Esophagus (tissue), 2 donors: ENCODE measurements around the gene C1orf122. TPM values are rescaled to one million over a fixed set of nuclear protein-coding genes. Genes with fewer than 3 reads are reported as not detected.

ENCODE experiments used
- H3K27ac ChIP-seq, 2 donors: one replicate each; pipeline ENCODE4 v1.5.1; 2013; ENCODE audit warnings: low read depth in 2 of 2, mild to moderate bottlenecking in 2 of 2, inconsistent platforms in 1 of 2, low read length in 1 of 2, moderate library complexity in 1 of 2
- H3K27me3 ChIP-seq, 2 donors: one replicate each; pipeline ENCODE4 v1.6.1; 2013; ENCODE audit warnings: low read length in 2 of 2, control low read depth in 1 of 2, mild to moderate bottlenecking in 1 of 2; ENCODE audit not compliant: insufficient read depth in 2 of 2, control insufficient read depth in 1 of 2
- H3K36me3 ChIP-seq, 2 donors: one replicate each; pipeline ENCODE4 v1.6.1; 2013; ENCODE audit warnings: low read length in 1 of 2; ENCODE audit not compliant: control insufficient read depth in 2 of 2, insufficient read depth in 2 of 2
- H3K4me1 ChIP-seq, 2 donors: one replicate each; pipeline ENCODE4 v1.6.1; 2013; ENCODE audit warnings: low read length in 1 of 2; ENCODE audit not compliant: control insufficient read depth in 2 of 2, insufficient read depth in 2 of 2
- H3K4me3 ChIP-seq, 2 donors: one replicate each; pipeline ENCODE4 v1.5.1; 2013; ENCODE audit warnings: low read length in 2 of 2, mild to moderate bottlenecking in 2 of 2, low read depth in 1 of 2, moderate library complexity in 1 of 2
- H3K9me3 ChIP-seq, 2 donors: one replicate each; pipeline ENCODE4 v1.6.1; 2013; ENCODE audit warnings: mild to moderate bottlenecking in 2 of 2, low read depth in 1 of 2, low read length in 1 of 2, moderate library complexity in 1 of 2; ENCODE audit not compliant: control insufficient read depth in 2 of 2, insufficient read depth in 1 of 2
- WGBS, 2 donors: extraction: QIAGEN DNeasy Blood & Tissue Kit; methylation state at CpG; one replicate each; pipeline ENCODE4 v1.1.7; 2013; 5-methylcytosine and 5-hydroxymethylcytosine counted together
- polyA plus RNA-seq, 2 donors: library from polyadenylated mRNA; stranded (reverse); fragments of 200-250 nt; gene quantifications; one replicate each; pipeline ENCODE4 v1.2.3, GENCODE V29; 2013
- donor health status: healthy with polysubstance abuse.
- donor health status: Bipolar disorder and iron deficiency.

C1orf122 gene
- polyA plus RNA-seq, 2 donors, result 19.3 to 39.0 TPM

DNA sequence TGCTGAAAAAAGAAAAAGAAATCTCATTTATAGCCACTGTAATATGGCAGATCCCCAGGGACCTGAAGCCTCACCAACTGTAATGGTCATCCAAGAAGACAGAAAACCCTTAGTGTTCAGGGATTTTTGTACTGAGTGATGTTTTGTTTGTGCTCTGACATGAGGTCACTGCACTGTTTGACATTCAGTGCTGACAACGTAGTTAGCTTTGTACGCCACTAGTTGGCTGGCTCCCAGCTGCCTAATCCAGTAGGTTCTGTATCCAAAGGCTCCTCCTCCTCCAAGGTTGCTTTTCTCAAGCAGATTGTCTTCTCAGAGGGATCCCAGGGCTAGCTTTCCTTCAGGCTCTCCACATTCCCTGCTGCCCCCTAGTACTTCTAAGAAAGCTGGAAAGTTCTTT lies 9.9 kb downstream of the C1orf122 start:
- Histone ChIP-seq H3K9me3 (no peaks in the 10 kb centered on the region), H3K4me1 (peaks cover 3 to 4% of the 10 kb centered on the region in 2 donors), H3K36me3 (peaks cover 13 to 34% of the 10 kb centered on the region in 2 donors), H3K27me3 (no peaks in the 10 kb centered on the region), H3K4me3 (no peak overlapping the region), H3K27ac (peak overlapping the region; percentile 60 to 64)
- WGBS, 2 donors, result 26 to 28% methylated on average over 2 of the region's 2 CpGs

- no peaks in the 10 kb centered on the region for H3K27me3 ChIP-seq
- no peak overlapping the region for H3K27ac ChIP-seq
- H3K36me3 ChIP-seq, result peaks cover 13 to 20% of the 10 kb centered on the region in 2 donors
- no peak overlapping the region for H3K4me3 ChIP-seq
- 91 to 92% methylated on average over 2 of the region's 2 CpGs for WGBS, 2 donors
- H3K4me1 ChIP-seq, result peaks cover 4 to 7% of the 10 kb centered on the region in 2 donors
- no peaks in the 10 kb centered on the region for H3K9me3 ChIP-seq
These were observed 13.9 kb downstream of the C1orf122 start for GRCh38 chr1:37821481-37821880.

- Histone ChIP-seq H3K27ac (peak overlapping the region in 1 of 2 donors; percentile 24), H3K36me3 (peaks cover 13 to 18% of the 10 kb centered on the region in 2 donors)
These were observed 15.6 kb downstream of the C1orf122 start for GRCh38 chr1:37822906-37823815.

GRCh38 chr1:37824001-37824400 lies 16.4 kb downstream of the C1orf122 start:
- Histone ChIP-seq H3K4me1 (peaks cover 0 to 4% of the 10 kb centered on the region in 2 donors), H3K36me3 (peaks cover 13 to 18% of the 10 kb centered on the region in 2 donors), H3K27ac (no peak overlapping the region), H3K27me3 (no peaks in the 10 kb centered on the region), H3K4me3 (no peak overlapping the region), H3K9me3 (no peaks in the 10 kb centered on the region)
- WGBS, 2 donors, result 91% methylated on average over 2 of the region's 2 CpGs

More at GRCh38 chr1:37822906-37823815, 15.6 kb downstream of the C1orf122 start:
- Histone ChIP-seq H3K4me1 (peaks cover 0 to 4% of the 10 kb centered on the region in 2 donors), H3K4me3 (no peak overlapping the region), H3K9me3 (no peaks in the 10 kb centered on the region), H3K27me3 (no peaks in the 10 kb centered on the region)
- 85 to 86% methylated on average over 9 of the region's 9 CpGs for WGBS, 2 donors

GRCh38 chr1:37825506-37825905 lies 17.9 kb downstream of the C1orf122 start:
- no peaks in the 10 kb centered on the region for H3K9me3 ChIP-seq
- H3K4me1 ChIP-seq, result peaks cover 0 to 4% of the 10 kb centered on the region in 2 donors
- WGBS, 2 donors, result 49 to 56% methylated on average over 2 of the region's 2 CpGs
- H3K36me3 ChIP-seq, result peaks cover 10 to 13% of the 10 kb centered on the region in 2 donors
- peak overlapping the region; percentile 21 to 40 for H3K27ac ChIP-seq
- H3K4me3 ChIP-seq, result no peak overlapping the region
- no peaks in the 10 kb centered on the region for H3K27me3 ChIP-seq

DNA sequence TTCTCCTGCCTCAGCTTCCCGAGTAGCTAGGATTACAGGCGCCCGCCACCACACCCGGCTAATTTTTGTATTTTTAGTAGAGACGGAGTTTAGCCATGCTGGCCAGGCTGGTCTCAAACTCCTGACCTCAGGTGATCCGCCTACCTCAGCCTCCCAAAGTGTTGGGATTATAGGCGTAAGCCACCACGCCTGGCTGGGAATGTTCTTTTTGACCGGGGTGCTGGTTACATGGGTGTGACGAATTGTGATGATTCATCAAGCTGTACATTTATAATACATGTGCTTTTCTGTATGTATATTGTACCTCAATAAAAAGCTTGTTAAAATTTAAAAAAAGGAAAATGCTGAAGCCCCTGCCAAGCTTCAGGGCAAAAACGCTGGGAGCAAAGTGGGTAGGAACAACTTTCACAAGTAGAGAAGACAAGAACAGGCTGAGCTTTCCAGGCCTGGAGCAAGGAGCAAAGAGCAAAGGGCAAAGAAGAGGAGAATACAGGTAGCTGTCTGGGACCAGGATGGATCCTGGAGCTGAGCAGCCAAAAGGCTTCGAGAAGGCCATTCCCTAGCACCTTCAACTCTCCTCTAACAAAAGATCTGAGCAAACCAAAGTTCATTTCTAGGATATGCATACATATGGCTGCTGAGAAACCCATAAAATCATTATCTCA lies 21.0 kb downstream of the C1orf122 start:
- peaks cover 0 to 4% of the 10 kb centered on the region in 2 donors for H3K4me1 ChIP-seq
- 77 to 79% methylated on average over 12 of the region's 12 CpGs for WGBS, 2 donors
- H3K27ac ChIP-seq, result peak overlapping the region; percentile 36 to 73
- H3K36me3 ChIP-seq, result peaks cover 2 to 6% of the 10 kb centered on the region in 2 donors
- H3K9me3 ChIP-seq, result no peaks in the 10 kb centered on the region
- no peaks in the 10 kb centered on the region for H3K27me3 ChIP-seq
- no peak overlapping the region for H3K4me3 ChIP-seq

DNA sequence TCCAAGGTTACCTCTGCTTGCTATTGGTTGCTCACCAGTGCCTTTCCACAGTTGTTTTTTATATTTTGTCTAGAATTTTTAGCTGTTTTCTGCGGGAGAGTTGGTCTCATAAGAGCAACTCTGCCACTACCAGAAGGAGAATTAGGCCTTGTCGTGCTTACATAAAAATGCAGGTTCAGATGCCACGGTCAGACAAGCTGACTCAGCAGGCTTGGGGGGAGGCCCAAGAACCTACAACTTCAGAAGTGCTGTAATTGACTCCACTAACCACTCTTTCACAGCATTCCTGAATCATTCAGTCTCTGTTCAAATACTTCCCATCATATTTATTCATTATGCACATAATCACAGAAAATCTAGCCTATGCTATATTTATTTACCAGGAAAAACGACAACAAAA lies 23.5 kb downstream of the C1orf122 start:
- Histone ChIP-seq H3K4me3 (no peak overlapping the region), H3K27ac (no peak overlapping the region), H3K36me3 (peaks cover 6 to 17% of the 10 kb centered on the region in 2 donors), H3K4me1 (no peaks in the 10 kb centered on the region), H3K27me3 (no peaks in the 10 kb centered on the region), H3K9me3 (no peaks in the 10 kb centered on the region)
- whole genome bisulfite sequencing, 2 donors, result 91 to 95% methylated on average over 4 of the region's 4 CpGs

- no peak overlapping the region for H3K27ac ChIP-seq
- H3K4me3 ChIP-seq, result no peak overlapping the region
- WGBS, 2 donors, result 82 to 85% methylated on average over 2 of the region's 2 CpGs
- peaks cover 6 to 17% of the 10 kb centered on the region in 2 donors for H3K36me3 ChIP-seq
- H3K9me3 ChIP-seq, result no peaks in the 10 kb centered on the region
- H3K27me3 ChIP-seq, result no peaks in the 10 kb centered on the region
- no peaks in the 10 kb centered on the region for H3K4me1 ChIP-seq
These were observed 24.2 kb downstream of the C1orf122 start for GRCh38 chr1:37831809-37832208.

DNA sequence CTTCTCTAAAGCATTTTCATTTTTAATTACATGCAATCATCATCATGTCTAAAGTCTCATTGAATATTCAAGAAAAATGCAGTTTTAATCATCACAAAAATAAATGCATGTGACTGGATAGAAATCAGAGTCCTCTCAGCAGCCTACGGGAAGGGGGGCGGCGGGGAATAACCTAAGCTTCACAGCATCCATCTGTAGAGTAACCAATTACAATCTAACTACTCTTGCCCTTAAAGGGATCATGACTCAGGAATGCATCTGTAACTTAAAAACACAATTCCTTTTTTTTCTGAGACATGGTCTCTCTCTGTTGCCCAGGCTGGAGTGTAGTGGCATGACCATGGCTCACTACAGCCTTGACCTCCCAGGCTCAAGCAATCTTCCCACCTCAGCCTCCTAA lies 29.2 kb downstream of the C1orf122 start:
- Histone ChIP-seq H3K4me3 (no peak overlapping the region), H3K9me3 (no peaks in the 10 kb centered on the region), H3K36me3 (peaks cover 14 to 34% of the 10 kb centered on the region in 2 donors), H3K4me1 (no peaks in the 10 kb centered on the region), H3K27me3 (no peaks in the 10 kb centered on the region), H3K27ac (no peak overlapping the region)
- WGBS, 2 donors, result 68 to 83% methylated on average over 3 of the region's 3 CpGs
